HG03457 (cell line): Measurements from ENCODE around the gene TMEM14A.

Experiments used
- ATAC-seq: cut with Tn5 transposase; IDR thresholded peaks from one replicate; pipeline ENCODE4 v1.9.1; 2021; ENCODE audit warnings: moderate number of reproducible peaks; ENCODE audit not compliant: unreplicated experiment

TMEM14A gene, protein sequence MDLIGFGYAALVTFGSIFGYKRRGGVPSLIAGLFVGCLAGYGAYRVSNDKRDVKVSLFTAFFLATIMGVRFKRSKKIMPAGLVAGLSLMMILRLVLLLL

GRCh38 chr6:52670502-52671409 lies at the start of gene TMEM14A:
Gene TMEM14A, plus strand, starts transcription at chr6:52671113. Its CDS starts 5,990 bp downstream, at chr6:52677103.
- ATAC-seq: peak; percentile 97

DNA sequence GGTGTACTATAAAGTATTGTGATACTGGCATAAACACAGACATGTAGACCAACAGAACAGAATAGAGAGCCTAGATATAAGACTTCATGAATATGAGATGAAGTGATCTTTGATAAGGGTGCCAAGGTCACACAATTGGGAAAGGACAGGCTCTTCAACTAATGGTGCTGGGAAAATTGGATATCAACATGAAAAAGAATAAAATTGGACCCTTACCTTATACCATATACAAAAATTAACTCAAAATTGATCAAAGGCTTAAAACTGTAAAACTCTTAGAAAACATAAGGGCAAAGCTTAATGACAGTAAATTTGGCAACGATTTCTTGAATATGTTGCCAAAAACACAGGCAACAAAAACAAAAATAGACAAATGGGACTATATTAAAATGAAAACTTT lies 49.3 kb upstream of the TMEM14A start:
- ATAC-seq: no peak

GRCh38 chr6:52622810-52623209 lies 48.1 kb upstream of the TMEM14A start:
- no peak for ATAC-seq

DNA sequence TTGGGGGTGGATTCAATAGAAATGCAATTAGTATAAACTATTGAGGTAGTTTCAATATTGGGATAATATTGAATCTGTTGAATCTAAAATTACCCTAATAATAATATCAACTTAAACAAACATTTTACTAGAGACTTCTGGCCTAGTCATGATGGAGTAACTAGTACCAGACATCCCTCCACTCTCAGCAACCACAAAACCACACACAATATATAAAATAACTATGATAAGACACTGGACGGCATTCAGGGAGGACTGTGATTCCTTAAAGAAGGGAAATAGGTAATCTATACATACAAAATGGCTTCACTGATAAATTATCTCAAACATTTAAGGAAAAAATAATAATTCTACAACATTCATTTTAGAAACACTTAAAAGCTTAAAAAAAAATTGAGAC lies 38.9 kb upstream of the TMEM14A start:
- no peak for ATAC-seq

- ATAC-seq: no peak
Observed at GRCh38 chr6:52634211-52634610, 36.7 kb upstream of the TMEM14A start.

GRCh38 chr6:52635049-52635577 lies 35.8 kb upstream of the TMEM14A start:
- no peak for ATAC-seq

DNA sequence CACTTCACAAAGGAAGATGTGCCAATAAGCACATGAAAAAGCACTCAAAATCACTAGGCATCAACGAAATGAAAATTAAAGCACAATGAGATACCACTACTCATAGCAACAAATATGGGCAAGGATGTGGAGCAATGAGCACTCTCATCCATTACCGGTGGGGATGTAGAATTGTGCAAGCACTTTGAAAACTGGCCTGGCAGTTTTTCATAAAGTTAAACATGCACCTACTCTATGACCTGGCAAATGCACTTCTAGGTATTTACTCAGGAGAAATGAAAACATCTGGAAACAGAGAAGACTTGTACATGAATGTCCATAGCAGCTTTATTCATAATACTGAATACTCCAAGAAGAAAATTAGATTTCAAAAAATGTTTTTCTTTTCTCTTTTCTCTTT lies 34.1 kb upstream of the TMEM14A start:
- ATAC-seq: no peak

DNA sequence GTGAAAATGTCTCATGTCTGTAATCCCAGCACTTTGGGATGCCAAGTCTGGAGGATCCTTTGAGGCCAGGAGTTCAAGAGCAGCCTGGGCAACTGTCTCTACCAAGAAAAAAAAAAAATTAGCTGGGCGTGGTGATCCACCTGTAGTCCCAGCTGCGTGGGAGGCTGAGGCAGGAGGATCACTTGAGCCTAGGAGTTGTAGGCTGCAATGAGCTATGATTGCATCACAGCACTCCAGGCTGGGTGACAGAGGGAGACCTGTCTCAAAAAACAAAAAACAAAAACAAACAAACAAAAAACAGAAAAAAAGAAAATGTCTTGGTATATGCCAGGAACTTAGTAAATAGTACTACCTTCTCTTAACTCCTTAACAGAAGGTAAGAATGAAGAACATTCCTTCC lies 31.4 kb upstream of the TMEM14A start:
- ATAC-seq: no peak

DNA sequence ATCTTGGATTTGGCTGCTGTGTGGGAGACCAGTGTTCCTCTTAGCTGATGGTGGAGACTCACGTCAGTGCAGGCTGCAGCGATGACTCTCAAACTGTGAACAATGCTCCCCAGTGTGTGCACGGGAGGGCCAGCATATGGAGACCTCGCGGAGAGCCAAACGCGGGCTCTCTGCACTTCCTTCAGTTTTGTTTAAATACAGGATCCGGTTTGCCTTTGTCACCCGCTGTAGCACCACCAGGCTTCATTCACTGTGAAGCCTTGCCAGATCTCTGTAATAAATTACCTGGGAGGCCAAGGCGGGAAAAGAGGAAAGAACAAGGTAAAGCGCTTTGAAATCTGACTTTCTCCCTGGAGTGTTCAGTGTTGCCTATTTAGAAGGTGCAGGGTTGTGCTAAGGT lies 30.7 kb upstream of the TMEM14A start:
- no peak for ATAC-seq

GRCh38 chr6:52640916-52641315 lies 30.0 kb upstream of the TMEM14A start:
- ATAC-seq: no peak

DNA sequence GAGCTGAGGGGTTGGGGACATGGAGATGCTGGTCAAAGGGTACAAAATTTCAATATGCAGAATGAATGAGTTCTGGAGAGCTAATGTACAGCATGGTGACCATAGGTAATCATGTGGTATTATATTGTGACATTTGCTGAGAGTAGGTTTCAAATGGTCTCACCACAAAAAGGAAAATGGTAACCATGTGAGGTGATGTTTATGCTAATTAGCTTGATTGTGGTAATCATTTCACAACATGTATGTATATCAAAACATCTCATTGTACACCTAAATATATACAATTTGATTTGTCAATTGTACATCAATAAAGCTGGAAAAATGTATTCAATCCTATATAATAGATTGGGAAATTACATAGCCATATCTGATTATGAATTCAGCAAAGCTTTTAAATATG lies 29.5 kb upstream of the TMEM14A start:
- no peak for ATAC-seq

GRCh38 chr6:52641826-52642225 lies 29.1 kb upstream of the TMEM14A start:
- ATAC-seq: no peak

DNA sequence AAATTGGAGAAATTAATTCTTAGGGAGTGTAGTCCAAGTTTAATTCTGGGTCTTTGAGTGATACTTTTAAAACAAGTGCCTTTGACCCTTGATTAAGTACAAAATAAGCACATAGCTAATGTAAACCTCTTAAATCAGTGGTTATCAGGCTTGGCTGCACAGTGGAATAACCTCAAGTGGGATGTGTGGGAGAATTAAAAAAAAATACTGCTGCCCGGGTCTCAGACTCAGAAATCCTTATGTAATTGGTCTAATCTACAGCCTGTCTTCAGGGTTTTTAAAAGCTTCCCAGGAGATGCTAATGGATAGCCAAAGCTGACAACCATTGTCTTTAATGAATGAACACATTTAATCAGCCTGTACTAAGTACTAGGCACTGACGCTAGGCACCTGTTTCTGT lies 28.5 kb upstream of the TMEM14A start:
- ATAC-seq: no peak

DNA sequence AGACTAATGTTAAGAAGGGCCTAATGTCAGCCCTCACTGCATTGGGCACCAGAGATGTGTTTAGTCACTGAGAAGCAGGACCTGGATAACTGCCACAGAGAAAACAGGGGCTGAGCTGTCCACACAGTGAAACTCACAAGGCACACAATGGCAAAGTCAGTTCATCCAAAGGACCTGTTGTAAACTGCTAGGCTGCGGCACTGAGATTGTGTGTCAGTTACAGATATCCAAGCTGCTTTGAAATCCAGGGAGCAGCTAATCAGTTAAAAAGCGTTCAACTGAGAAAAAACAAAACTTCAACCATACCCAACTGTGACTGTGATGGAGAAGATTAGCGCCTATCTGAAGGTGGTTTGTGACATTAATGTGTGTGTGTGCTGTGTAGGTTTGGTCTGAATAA lies 27.8 kb upstream of the TMEM14A start:
- no peak for ATAC-seq

- ATAC-seq: no peak
Observed at GRCh38 chr6:52644253-52644652, 26.7 kb upstream of the TMEM14A start.

- no peak for ATAC-seq
Observed at GRCh38 chr6:52645976-52646375, 24.9 kb upstream of the TMEM14A start.

DNA sequence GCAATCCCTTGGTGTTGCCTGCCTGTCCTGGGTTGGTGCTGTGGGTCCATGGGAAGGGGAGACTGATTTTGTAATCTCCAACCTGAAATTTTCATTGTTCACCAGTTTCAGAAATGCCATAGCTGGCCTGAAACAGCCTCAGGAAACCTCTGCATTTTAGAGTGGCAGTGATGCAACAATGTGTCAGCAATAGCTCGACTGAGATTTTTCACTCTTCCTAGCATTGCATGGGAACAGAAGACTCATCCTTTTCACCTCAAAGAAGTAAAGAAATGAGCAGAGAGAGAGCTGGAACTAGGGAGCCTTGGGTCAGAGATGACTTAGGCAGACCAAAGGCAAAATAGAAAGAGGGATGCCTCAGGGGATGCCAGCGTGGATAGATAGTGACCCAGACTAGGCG lies 23.7 kb upstream of the TMEM14A start:
- ATAC-seq: no peak

GRCh38 chr6:52649536-52650160 lies 21.3 kb upstream of the TMEM14A start:
- ATAC-seq: no peak

- ATAC-seq: no peak
Observed at GRCh38 chr6:52650941-52651340, 20.0 kb upstream of the TMEM14A start.

GRCh38 chr6:52653151-52653550 lies 17.8 kb upstream of the TMEM14A start:
- no peak for ATAC-seq

DNA sequence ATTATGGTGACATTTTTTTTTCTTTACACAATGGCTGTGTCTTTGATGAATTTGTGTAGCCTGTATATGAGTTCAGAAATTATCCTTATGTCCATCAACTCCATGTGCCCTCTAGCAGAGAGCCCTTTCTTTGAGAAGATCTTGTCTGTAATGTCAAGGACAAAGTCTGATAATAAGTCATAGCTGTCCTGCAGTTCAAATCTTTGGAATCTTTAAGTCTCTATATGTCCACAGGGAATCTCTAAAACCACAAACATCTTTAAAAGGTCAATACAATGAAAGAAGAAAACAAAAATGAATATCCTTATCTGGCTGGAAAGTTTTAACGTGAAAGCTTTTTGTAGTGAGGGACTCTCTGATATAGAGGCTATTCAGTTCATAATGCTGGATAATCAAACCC lies 16.9 kb upstream of the TMEM14A start:
- no peak for ATAC-seq

GRCh38 chr6:52654592-52654991 lies 16.3 kb upstream of the TMEM14A start:
- no peak for ATAC-seq
